IMR-90 (cell line): ENCODE measurements around the gene PROM2. TPM values are rescaled to one million over a fixed set of nuclear protein-coding genes. Genes with fewer than 3 reads are reported as not detected.

Source experiments
- ATAC-seq: fragments of 200-7000 bp; cut with Tn5 transposase; 2 replicates; pipeline ENCODE4 v1.9.1; 2020; ENCODE audit warnings: low read depth, mild to moderate bottlenecking, moderate library complexity
- BruUV-seq: library from RNA; stranded (reverse); fragments of 400-500 nt; replicated peaks from 2 replicates; lab custom pipeline; 2021; lab: Mats Ljungman, UMichigan
- CTCF ChIA-PET: fragments of 300-600 bp; formaldehyde crosslinking; extraction: SDS; loops from one replicate; lab custom pipeline; 2021; ENCODE audit warnings: antibody characterized with exemption; lab: Yijun Ruan, JAX
- POLR2A ChIA-PET: fragments of 300-600 bp; sonication (Branson Sonifier 250); formaldehyde crosslinking; loops from one replicate; lab custom pipeline; 2022; ENCODE audit warnings: antibody characterized with exemption; ENCODE audit not compliant: unreplicated experiment; lab: Charles Lee
- DNase-seq: peaks from one replicate; pipeline ENCODE4 v3.0.0; 2013
- H2AFZ ChIP-seq: replicated peaks from 2 replicates; pipeline ENCODE3; 2013; ENCODE audit warnings: low read length, mild to moderate bottlenecking; ENCODE audit not compliant: poor library complexity
- H2AK5ac ChIP-seq: 2 replicates; pipeline ENCODE4 v1.6.1; 2013; ENCODE audit warnings: low read depth, low read length, inconsistent platforms
- H2AK9ac ChIP-seq: replicated peaks from 2 replicates; pipeline ENCODE3; 2013; ENCODE audit warnings: mild to moderate bottlenecking, low read depth, low read length, moderate library complexity; ENCODE audit not compliant: poor library complexity
- H2BK120ac ChIP-seq: 2 replicates; pipeline ENCODE4 v1.6.1; 2013; ENCODE audit warnings: low read depth, low read length, inconsistent platforms
- H2BK15ac ChIP-seq: 3 replicates; pipeline ENCODE4 v1.6.1; 2013; ENCODE audit warnings: low read depth, low read length, inconsistent platforms
- H2BK20ac ChIP-seq: 2 replicates; pipeline ENCODE4 v1.6.1; 2013; ENCODE audit warnings: low read depth, mild to moderate bottlenecking, inconsistent platforms, low read length, moderate library complexity
- H2BK5ac ChIP-seq: 2 replicates; pipeline ENCODE4 v1.6.1; 2013; ENCODE audit warnings: mild to moderate bottlenecking, low read depth, low read length, inconsistent platforms; ENCODE audit not compliant: poor library complexity, severe bottlenecking
- H3K14ac ChIP-seq: replicated peaks from 2 replicates; pipeline ENCODE4 v1.6.1; 2013; ENCODE audit warnings: low read depth, low read length, inconsistent platforms
- H3K18ac ChIP-seq: 2 replicates; pipeline ENCODE4 v1.6.1; 2013; ENCODE audit warnings: low read depth, low read length, control low read depth
- H3K23ac ChIP-seq: 2 replicates; pipeline ENCODE4 v1.6.1; 2013; ENCODE audit warnings: low read depth, low read length, inconsistent platforms
- H3K27ac ChIP-seq: 2 replicates; pipeline ENCODE4 v1.5.1; 2013; ENCODE audit warnings: mild to moderate bottlenecking, control low read depth, low read length; ENCODE audit not compliant: insufficient read depth
- H3K27me3 ChIP-seq: 2 replicates; pipeline ENCODE4 v1.6.1; 2013; ENCODE audit warnings: low read length; ENCODE audit not compliant: control insufficient read depth, insufficient read depth
- H3K36me3 ChIP-seq: 2 replicates; pipeline ENCODE4 v1.6.1; 2013; ENCODE audit warnings: low read length, mixed read lengths; ENCODE audit not compliant: control insufficient read depth, insufficient read depth
- H3K4ac ChIP-seq: 2 replicates; pipeline ENCODE4 v1.6.1; 2013; ENCODE audit warnings: low read depth, low read length, inconsistent platforms
- H3K4me1 ChIP-seq: 2 replicates; pipeline ENCODE4 v1.6.1; 2013; ENCODE audit warnings: low read length, mixed read lengths; ENCODE audit not compliant: control insufficient read depth, insufficient read depth
- H3K4me2 ChIP-seq: 2 replicates; pipeline ENCODE4 v1.6.1; 2013; ENCODE audit warnings: low read depth, mild to moderate bottlenecking, control low read depth, low read length, moderate library complexity
- H3K4me3 ChIP-seq: 2 replicates; pipeline ENCODE4 v1.5.1; 2013; ENCODE audit warnings: low read depth, mild to moderate bottlenecking, control low read depth, low read length, moderate library complexity; ENCODE audit not compliant: insufficient read depth
- H3K56ac ChIP-seq: 2 replicates; pipeline ENCODE4 v1.6.1; 2013; ENCODE audit warnings: low read length, inconsistent platforms; ENCODE audit not compliant: insufficient read depth; ENCODE audit errors: extremely low read depth
- H3K79me1 ChIP-seq, 2 experiments: 2 replicates each; pipeline ENCODE4 v1.6.1; 2013; ENCODE audit warnings: low read length in 2 of 2, inconsistent platforms in 1 of 2, low read depth in 1 of 2
- H3K9ac ChIP-seq: 2 replicates; pipeline ENCODE4 v1.6.1; 2013; ENCODE audit warnings: low read depth, low read length, control low read depth
- H3K9me1 ChIP-seq: 2 replicates; pipeline ENCODE4 v1.6.1; 2013; ENCODE audit warnings: low read length, inconsistent platforms; ENCODE audit not compliant: insufficient read depth
- H3K9me3 ChIP-seq: 2 replicates; pipeline ENCODE4 v1.6.1; 2013; ENCODE audit warnings: low read length; ENCODE audit not compliant: control insufficient read depth, insufficient read depth
- H4K20me1 ChIP-seq: 2 replicates; pipeline ENCODE4 v1.6.1; 2013; ENCODE audit warnings: low read length, inconsistent platforms; ENCODE audit not compliant: insufficient read depth
- H4K5ac ChIP-seq: 2 replicates; pipeline ENCODE4 v1.6.1; 2013; ENCODE audit warnings: mild to moderate bottlenecking, low read depth, low read length, control low read depth
- H4K8ac ChIP-seq, 2 experiments: 2 replicates each; pipeline ENCODE4 v1.6.1; 2013; ENCODE audit warnings: low read depth in 2 of 2, low read length in 2 of 2, control low read depth in 1 of 2, inconsistent platforms in 1 of 2
- H4K91ac ChIP-seq: 2 replicates; pipeline ENCODE4 v1.6.1; 2013; ENCODE audit warnings: low read depth, low read length, inconsistent platforms; ENCODE audit not compliant: insufficient read depth
- BHLHE40 ChIP-seq: fragments of 150-350 bp; IDR thresholded peaks from 2 replicates; pipeline ENCODE4 v1.6.1; 2016; ENCODE audit warnings: mild to moderate bottlenecking, low read depth, low read length
- CEBPB ChIP-seq: IDR thresholded peaks from 2 replicates; pipeline ENCODE4 v1.6.1; 2012; ENCODE audit warnings: low read depth, low read length, improper control_type of control experiment
- CHD1 ChIP-seq: IDR thresholded peaks from 2 replicates; pipeline ENCODE4 v1.6.1; 2012; ENCODE audit warnings: low read depth, low read length, improper control_type of control experiment
- FOS ChIP-seq: fragments of 150-350 bp; IDR thresholded peaks from 2 replicates; pipeline ENCODE4 v1.6.1; 2016; ENCODE audit warnings: low read depth, low read length
- MAFK ChIP-seq: IDR thresholded peaks from 2 replicates; pipeline ENCODE4 v1.6.1; 2012; ENCODE audit warnings: low read depth, low read length, improper control_type of control experiment
- MAZ ChIP-seq: IDR thresholded peaks from 2 replicates; pipeline ENCODE4 v1.6.1; 2012; ENCODE audit warnings: low read depth, mild to moderate bottlenecking, low read length, improper control_type of control experiment, moderate library complexity, borderline replicate concordance
- MXI1 ChIP-seq: IDR thresholded peaks from 2 replicates; pipeline ENCODE4 v1.6.1; 2012; ENCODE audit warnings: low read depth, mild to moderate bottlenecking, low read length, moderate library complexity, borderline replicate concordance
- NFE2L2 ChIP-seq: fragments of 150-350 bp; IDR thresholded peaks from 2 replicates; pipeline ENCODE4 v1.6.1; 2016; ENCODE audit warnings: low read depth, mild to moderate bottlenecking, low read length
- POLR2A ChIP-seq: IDR thresholded peaks from 2 replicates; pipeline ENCODE4 v1.6.1; 2012; ENCODE audit warnings: mild to moderate bottlenecking, low read depth, low read length
- RAD21 ChIP-seq: IDR thresholded peaks from 2 replicates; pipeline ENCODE4 v1.6.1; 2012; ENCODE audit warnings: low read length, improper control_type of control experiment
- RCOR1 ChIP-seq: IDR thresholded peaks from 2 replicates; pipeline ENCODE4 v1.6.1; 2012; ENCODE audit warnings: mild to moderate bottlenecking, low read length, improper control_type of control experiment; ENCODE audit not compliant: insufficient replicate concordance
- RFX5 ChIP-seq: IDR thresholded peaks from 2 replicates; pipeline ENCODE4 v1.8.0; 2012; ENCODE audit warnings: low read depth, mild to moderate bottlenecking, low read length, moderate library complexity
- SMC3 ChIP-seq: fragments of 150-350 bp; IDR thresholded peaks from 2 replicates; pipeline ENCODE4 v1.6.1; 2016; ENCODE audit warnings: low read depth, mild to moderate bottlenecking, antibody characterized with exemption, low read length, moderate library complexity
- WGBS, 2 experiments: methylation state at CpG; one replicate each; pipeline versions ENCODE4 v1.1.5 to v1.1.7; 2013; ENCODE audit warnings: missing lambda C conversion rate in 2 of 2; ENCODE audit not compliant: insufficient read length in 1 of 2; ENCODE audit errors: extremely low coverage in 2 of 2; 5-methylcytosine and 5-hydroxymethylcytosine counted together
- dilution Hi-C: fragments of 300-500 bp; cut with HindIII; formaldehyde crosslinking; loops from one replicate; pipeline ENCODE4 v1.14.3; 2018; ENCODE audit warnings: low sequenced_read_pairs; ENCODE audit not compliant: unreplicated experiment
- in situ Hi-C: fragments of 300-500 bp; cut with MboI; formaldehyde crosslinking; loops from 3 replicates; pipeline ENCODE4 v1.14.3; 2019; ENCODE audit warnings: low sequenced_read_pairs, inconsistent platforms, mixed read lengths
- intact Hi-C: fragments of 100-400 bp; cut with micrococcal nuclease; formaldehyde crosslinking; loops from 2 replicates; pipeline ENCODE4 v1.10.0; 2022
- polyA plus RNA-seq, 3 experiments: library from polyadenylated mRNA; depleted of rRNA; stranded (reverse); fragments of >200 nt; gene quantifications; 2 replicates each; pipeline ENCODE4 v1.2.3, GENCODE V29; 2012; ENCODE audit warnings: low replicate concordance in 1 of 3
- total RNA-seq: library from RNA; depleted of rRNA; stranded (reverse); fragments of >200 nt; gene quantifications from 2 replicates; pipeline ENCODE4 v1.2.3, GENCODE V29; 2012
- TF ChIP-seq, protein P1 (sequence below): fragments of 150-350 bp; IDR thresholded peaks from 2 replicates; pipeline ENCODE4 v1.6.1; 2017; ENCODE audit warnings: mild to moderate bottlenecking, antibody characterized with exemption, low read length, low read depth
- TF ChIP-seq, protein P2 (sequence below): fragments of 150-350 bp; IDR thresholded peaks from 2 replicates; pipeline ENCODE4 v1.6.1; 2016; ENCODE audit warnings: low read depth, mild to moderate bottlenecking, low read length, moderate library complexity, borderline replicate concordance
- TF ChIP-seq, protein P3 (sequence below): conservative IDR thresholded peaks from 2 replicates; pipeline ENCODE4 v1.5.1; 2012; ENCODE audit warnings: mild to moderate bottlenecking, low read depth, low read length, improper control_type of control experiment

The PROM2 gene
- total and polyA plus RNA-seq, 2 of the 4 experiments (the other 2 are of a cell fraction) = 0.26 TPM; not detected in 1

DNA sequence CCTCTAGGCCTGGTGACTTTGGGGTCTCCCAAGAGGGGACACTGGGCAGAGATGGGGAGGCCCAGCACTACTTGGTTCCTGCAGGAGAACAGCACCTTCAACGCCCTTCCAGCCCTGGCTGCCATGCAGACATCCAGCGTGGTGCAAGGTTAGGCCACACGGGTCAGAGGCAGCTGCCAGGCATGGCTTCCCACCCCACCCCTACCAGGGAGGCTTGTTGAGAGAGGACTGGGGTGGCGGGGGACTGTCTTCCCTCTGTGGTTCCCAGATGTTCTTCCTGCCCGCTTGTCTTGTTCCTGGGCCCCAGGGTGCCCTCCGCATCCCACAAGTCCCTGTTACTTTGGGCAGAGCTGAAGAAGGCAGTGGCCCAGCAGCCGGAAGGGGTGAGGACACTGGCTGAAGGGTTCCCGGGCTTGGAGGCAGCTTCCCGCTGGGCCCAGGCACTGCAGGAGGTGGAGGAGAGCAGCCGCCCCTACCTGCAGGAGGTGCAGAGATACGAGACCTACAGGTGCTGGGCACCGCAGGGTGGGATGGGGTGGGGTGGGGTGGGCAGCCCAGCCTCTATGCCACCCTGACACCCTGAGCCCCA is 4.5 kb downstream of the PROM2 start:
- TF ChIP-seq, protein P1, sequence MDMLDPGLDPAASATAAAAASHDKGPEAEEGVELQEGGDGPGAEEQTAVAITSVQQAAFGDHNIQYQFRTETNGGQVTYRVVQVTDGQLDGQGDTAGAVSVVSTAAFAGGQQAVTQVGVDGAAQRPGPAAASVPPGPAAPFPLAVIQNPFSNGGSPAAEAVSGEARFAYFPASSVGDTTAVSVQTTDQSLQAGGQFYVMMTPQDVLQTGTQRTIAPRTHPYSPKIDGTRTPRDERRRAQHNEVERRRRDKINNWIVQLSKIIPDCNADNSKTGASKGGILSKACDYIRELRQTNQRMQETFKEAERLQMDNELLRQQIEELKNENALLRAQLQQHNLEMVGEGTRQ = no peak
- TF ChIP-seq RFX5 (no peak), POLR2A (no peak), CHD1 (no peak), FOS (no peak), CEBPB (no peak), RAD21 (no peak), NFE2L2 (no peak), MAFK (no peak), RCOR1 (no peak), BHLHE40 (no peak), MXI1 (no peak), MAZ (no peak), SMC3 (no peak)
- TF ChIP-seq, protein P2, sequence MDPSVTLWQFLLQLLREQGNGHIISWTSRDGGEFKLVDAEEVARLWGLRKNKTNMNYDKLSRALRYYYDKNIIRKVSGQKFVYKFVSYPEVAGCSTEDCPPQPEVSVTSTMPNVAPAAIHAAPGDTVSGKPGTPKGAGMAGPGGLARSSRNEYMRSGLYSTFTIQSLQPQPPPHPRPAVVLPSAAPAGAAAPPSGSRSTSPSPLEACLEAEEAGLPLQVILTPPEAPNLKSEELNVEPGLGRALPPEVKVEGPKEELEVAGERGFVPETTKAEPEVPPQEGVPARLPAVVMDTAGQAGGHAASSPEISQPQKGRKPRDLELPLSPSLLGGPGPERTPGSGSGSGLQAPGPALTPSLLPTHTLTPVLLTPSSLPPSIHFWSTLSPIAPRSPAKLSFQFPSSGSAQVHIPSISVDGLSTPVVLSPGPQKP = no peak
- TF ChIP-seq, protein P3, sequence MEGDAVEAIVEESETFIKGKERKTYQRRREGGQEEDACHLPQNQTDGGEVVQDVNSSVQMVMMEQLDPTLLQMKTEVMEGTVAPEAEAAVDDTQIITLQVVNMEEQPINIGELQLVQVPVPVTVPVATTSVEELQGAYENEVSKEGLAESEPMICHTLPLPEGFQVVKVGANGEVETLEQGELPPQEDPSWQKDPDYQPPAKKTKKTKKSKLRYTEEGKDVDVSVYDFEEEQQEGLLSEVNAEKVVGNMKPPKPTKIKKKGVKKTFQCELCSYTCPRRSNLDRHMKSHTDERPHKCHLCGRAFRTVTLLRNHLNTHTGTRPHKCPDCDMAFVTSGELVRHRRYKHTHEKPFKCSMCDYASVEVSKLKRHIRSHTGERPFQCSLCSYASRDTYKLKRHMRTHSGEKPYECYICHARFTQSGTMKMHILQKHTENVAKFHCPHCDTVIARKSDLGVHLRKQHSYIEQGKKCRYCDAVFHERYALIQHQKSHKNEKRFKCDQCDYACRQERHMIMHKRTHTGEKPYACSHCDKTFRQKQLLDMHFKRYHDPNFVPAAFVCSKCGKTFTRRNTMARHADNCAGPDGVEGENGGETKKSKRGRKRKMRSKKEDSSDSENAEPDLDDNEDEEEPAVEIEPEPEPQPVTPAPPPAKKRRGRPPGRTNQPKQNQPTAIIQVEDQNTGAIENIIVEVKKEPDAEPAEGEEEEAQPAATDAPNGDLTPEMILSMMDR = no peak
- Histone ChIP-seq H3K9me1 (no peaks in the 10 kb centered on the region), H3K56ac (no peak overlapping the region), H3K27ac (no peak overlapping the region), H3K4me1 (no peaks in the 10 kb centered on the region), H2AFZ (no peak overlapping the region), H3K79me1 (no peaks in the 10 kb centered on the region), H4K8ac (no peak overlapping the region), H2AK9ac (no peak overlapping the region), H3K27me3 (no peaks in the 10 kb centered on the region), H3K14ac (no peak overlapping the region), H3K18ac (no peak overlapping the region), H4K5ac (no peak overlapping the region), H3K4ac (no peak overlapping the region), H3K9me3 (no peaks in the 10 kb centered on the region), H2BK5ac (no peak overlapping the region), H3K36me3 (no peaks in the 10 kb centered on the region), H3K4me2 (no peak overlapping the region), H3K23ac (no peak overlapping the region), H3K9ac (no peak overlapping the region), H2BK15ac (no peak overlapping the region), H4K91ac (no peak overlapping the region), H4K20me1 (no peaks in the 10 kb centered on the region), H3K4me3 (no peak overlapping the region), H2BK120ac (no peak overlapping the region), H2BK20ac (no peak overlapping the region), H2AK5ac (no peak overlapping the region)
- WGBS, 2 experiments = 80% methylated on average over 2 of the region's 12 CpGs; no CpG with 5 or more reads in 1 of the 2 experiments
- DNase-seq = no peak
- POLR2A ChIA-PET = no interaction called here
- dilution Hi-C loops (no loop called here), in situ Hi-C loops (no loop called here), intact Hi-C loops (no loop called here)
- no peak for ATAC-seq
- BruUV-seq = no TSS peak
- CTCF ChIA-PET = no interaction called here
